ENCODE measurements around the gene NOG. TPM values are rescaled to one million over a fixed set of nuclear protein-coding genes. Genes with fewer than 3 reads are reported as not detected.

NOG gene
- total and polyA plus RNA-seq, 10 of the 15 experiments (the other 5 are each of a cell fraction or from before 2014, with no cell fraction given): 0.10 TPM; not detected in 9

GRCh38 chr17:56571456-56571855 is 22.0 kb upstream of the NOG start (continued):
- TF ChIP-seq ZBTB40 (IDR thresholded peaks at IDR 0.05; ENCODE audit: borderline replicate concordance): no peak
- no peak for TF ChIP-seq ZNF24 (IDR thresholded peaks at IDR 0.05)
- no peak for TF ChIP-seq TARDBP (IDR thresholded peaks at IDR 0.05; ENCODE audit: borderline replicate concordance)
- no peak for TF ChIP-seq LARP7 (IDR thresholded peaks at IDR 0.05)
- TF ChIP-seq MAX (IDR thresholded peaks at IDR 0.05; ENCODE audit: low read depth, low read length): no peak
- no peak for TF ChIP-seq TCF12 (IDR thresholded peaks at IDR 0.05; ENCODE audit: low read depth, low read length)
- TF ChIP-seq KLF5 (IDR thresholded peaks at IDR 0.05; ENCODE audit: partially characterized antibody): no peak
- TF ChIP-seq FOS (IDR thresholded peaks at IDR 0.05; ENCODE audit: borderline replicate concordance, extremely low read depth, insufficient read length): no peak
- TF ChIP-seq ZNF274 (IDR thresholded peaks at IDR 0.05; ENCODE audit: insufficient read depth, insufficient read length): no peak
- no peak for TF ChIP-seq NBN (IDR thresholded peaks at IDR 0.05)
- TF ChIP-seq RBBP5 (conservative IDR thresholded peaks at IDR 0.05): no peak
